ENCODE data around the gene HEG1. TPM values are rescaled to one million over a fixed set of nuclear protein-coding genes. Genes with fewer than 3 reads are reported as not detected.

The HEG1 gene
- total RNA-seq, 1 donor from 2014 or later = 104 TPM

DNA sequence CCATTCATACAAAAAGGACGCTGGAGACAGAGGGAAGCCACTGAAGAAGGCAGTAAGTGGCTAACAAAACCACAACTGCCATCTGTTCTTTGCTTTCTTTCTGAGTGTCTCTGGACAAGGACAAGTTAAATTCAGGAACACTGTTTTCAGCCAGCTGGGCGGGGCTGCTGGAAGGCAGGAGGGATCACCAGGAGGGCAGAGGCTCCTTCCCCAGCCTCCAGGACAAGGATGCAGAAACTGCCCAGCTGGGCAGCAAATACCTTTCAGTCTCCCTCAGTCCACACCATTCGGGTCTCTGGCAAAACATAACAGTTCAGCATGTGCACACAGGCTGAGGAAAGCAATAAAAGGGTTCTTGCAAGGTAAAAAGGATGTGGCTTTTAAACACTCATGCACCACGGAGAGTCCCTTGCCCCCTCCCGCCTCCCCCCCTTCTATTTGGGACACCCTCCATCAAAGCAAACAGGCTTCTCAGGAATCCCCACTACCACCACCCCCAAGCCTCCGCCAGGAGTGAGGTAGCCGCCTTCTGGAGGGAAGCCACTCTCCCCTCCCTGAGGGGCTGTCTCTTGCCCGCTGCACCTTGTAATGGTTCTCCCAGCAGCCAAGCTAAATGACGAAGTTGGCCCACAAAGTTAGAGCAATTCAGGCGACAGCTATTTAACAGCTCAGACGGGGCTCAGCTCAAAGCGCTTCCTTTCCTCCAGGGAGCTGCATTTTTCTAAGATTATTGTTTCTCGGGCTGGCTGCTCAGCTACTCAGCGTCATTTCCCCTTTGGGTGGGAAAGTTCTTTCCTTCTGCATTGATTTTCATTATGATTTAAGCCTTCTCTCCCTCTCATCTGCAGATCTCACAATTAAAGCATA is 3.8 kb downstream of the HEG1 start:
- DNase-seq (ENCODE audit: extremely low read depth, low read depth, low spot score) = no peak

DNA sequence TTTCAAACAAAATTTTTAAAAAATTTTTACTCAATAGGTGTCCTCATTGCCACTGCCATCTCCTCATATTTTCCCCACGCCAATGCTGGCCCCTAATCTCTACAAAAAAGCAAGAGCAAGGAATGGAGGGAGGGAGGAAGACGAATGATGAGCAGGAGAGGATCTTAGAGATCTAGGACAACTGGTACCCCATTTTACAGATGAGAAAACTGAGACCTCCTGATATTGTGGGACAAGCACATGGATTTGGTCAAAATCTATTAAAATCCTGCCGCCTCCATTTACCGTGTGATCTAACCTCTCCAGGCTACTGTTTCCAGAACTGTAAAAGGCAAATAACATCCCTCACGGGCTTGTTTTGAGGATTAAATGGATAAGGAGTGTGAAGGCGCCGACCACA is 4.6 kb downstream of the HEG1 start:
- no peak for DNase-seq (ENCODE audit: extremely low read depth, low read depth, low spot score)

DNA sequence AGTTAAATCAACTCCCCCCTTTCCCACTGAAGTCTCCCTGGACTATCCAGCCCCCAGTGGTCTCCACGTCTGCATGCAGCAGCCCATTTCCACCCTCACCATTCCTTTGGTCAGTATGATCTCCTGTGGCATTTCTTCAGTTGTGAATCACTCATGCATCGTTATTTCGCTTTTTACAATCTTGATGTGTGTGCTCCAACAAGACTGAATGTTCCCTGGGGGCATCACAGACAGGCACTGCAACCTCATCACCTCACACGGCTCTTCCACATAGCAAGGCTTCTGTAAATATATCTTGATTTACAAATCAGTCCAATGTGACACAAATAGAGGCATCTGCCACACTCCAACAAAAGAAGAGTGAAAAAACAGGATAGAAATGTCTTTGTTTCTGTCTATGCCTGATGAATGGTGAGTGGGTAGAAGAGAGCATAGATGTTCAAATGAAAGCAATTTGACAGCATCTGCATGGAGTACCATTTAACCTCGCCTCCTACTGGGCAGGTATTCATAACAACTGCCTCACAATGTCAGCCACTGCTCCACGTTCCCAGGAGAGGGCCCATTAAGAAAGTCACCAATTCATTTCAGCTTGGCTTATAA is 5.2 kb downstream of the HEG1 start:
- no peak for DNase-seq (ENCODE audit: extremely low read depth, low read depth, low spot score)

DNA sequence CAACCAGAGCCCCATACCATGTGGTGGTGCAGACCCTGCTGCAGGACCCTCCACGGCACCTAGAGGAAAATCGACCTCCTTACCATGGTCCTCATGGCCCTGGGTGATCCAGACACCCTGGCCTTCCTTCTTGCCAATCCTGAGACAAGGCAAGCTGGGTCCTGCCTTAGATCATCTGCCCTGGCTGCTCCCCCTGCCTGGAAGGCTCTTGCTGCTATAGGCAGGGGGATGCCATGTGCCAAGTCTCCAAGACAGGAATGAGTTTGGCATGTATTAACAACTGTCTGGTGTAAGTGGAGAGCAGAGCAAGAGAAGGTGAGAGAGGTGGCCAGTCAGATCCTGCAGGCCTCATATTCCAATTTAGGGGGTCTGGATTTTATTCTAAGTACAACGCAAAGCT is 7.5 kb downstream of the HEG1 start:
- no peak for DNase-seq (ENCODE audit: extremely low read depth, low read depth, low spot score)

DNA sequence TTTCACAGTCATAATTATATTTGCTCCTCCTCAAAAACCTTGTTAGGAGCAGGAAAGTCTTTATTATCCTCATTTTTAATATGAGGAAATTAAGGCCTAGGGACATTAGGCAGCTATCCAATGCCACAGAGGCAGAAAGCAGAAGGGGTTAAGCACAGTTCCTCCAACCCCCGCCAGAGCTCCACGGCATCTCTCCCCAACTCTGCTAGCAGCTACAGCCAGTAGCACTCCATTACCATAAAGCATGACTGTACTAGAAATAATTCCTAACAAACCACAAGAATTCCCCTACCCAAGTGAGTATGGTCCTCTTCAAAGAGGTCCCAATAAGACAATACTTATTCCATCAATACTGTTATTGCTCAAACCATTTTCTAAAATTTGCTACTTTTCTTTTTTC is 9.8 kb downstream of the HEG1 start:
- no peak for DNase-seq (ENCODE audit: extremely low read depth, low read depth, low spot score)

DNA sequence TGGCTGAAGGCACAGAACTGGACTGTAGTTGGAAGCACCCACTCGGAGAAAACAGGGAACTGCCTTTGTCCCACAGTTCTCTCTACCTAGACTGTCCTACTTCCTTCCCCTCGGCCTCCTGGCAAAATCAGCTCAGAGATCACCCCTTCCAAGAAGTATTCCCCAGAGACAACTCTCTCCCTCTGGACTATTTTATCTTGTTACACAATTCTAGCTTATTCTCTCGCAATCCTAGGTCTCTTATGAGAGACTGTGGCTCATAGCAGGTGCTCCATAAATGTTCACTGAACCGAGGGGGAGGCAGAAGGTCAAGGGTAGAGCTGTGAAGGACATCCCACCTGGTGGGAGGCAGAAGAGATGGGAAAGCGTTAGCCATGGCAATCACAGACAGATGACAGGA is 10.6 kb downstream of the HEG1 start:
- no peak for DNase-seq (ENCODE audit: extremely low read depth, low read depth, low spot score)

DNA sequence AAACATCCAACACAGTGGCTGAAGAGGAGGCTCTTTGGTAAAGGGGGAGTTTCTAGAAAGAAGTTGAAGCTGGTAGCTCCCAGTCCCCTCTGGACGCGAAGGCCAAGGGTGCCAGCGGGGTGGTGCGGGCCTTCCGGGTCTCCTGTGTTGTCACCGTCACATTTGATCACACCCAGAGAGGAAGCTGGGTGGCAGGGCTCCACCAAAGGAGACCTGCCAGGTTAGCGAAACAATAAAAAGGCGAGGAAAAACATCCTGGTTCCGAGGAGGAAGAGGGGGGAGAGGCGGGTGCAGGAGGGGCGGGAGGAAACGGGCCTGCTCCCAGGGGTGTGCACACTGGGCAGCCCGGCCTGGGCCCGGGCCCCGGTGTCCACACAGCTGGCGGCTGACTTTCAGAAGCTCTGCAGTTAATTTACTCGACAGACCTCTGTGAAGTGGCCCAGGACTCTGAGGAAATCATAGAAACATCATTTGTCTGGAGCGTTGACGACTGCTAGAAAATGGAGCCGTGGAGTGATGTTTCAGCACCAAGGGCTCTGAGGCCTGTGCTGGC is 12.1 kb downstream of the HEG1 start:
- no peak for DNase-seq (ENCODE audit: extremely low read depth, low read depth, low spot score)

DNA sequence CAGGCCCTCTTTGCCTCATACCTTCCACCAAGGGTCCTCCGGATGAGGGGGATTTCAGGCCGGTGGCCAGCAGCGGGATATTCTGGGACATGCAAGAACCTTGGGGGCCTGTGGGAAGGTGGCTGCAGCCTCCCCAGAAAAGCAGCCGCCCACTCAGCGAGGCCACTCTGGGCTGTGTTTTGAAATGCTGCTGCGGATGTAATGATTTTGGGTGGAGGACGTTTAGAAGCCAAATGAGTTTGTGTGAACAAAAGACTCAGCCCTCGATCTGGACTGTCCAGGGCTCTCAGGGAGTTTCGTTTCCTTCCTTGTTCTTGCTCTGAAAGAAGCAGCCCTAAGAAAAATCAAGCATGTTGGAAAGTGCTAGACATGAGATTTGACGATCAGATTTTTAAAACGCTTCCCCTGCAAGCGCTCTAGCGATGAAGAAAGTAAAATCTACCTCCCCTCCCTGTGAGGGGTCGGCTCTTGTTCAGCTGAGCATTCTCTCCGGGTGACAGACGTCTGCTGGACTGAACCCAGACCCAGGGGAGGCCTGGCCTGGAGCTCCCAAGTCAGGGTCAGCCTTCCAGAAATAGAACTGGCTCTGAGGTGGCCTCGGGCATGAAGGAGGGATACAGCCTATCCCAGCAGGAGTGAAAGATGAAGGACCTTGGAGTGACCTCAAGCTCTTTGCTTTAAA is 12.9 kb downstream of the HEG1 start:
- no peak for DNase-seq (ENCODE audit: extremely low read depth, low read depth, low spot score)

DNA sequence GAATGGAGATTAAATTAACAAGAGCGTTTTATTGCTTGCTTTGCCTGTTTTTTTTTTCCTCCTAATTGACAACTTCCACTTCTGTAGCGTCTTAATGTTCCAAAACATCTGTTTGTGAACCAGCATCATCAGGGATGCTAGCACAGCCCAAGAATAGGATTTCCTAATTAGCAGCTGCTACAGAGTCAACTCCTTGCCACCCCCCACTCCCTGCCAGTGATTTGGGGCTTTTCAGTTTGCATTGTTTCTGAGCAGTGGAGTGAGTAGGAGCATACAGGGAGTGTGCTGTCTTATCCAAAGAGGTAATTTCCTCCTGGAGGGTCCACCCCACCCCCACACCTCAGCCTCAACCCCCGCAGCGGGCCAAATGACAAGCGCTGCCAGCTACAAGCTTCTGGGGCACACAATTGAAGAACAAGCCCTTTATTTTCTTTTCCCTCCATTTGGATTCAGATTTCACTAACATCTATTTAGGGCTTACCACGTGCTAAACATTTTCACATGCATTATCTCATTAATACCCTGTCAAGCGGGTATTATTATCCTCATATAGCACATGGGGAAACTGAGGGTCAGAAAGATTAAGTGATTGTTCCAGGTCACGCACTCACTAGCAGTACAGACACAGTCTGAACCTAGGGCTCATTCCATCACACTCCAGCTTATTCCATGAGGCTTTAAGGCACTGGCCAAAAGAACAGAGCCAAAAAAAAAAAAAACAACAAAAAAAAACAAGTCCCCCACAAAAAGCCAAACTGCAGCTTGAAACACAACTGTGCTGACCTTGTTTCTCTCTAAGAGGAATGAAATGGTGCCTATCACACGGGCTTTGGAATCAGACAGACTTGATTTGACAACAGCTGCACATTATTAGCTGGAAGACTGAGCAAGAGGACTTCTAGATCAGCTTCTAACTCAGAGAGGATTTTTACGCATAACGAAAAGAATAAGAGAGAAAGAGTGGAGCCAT is 16.4 kb downstream of the HEG1 start:
- no peak for DNase-seq (ENCODE audit: extremely low read depth, low read depth, low spot score)

DNA sequence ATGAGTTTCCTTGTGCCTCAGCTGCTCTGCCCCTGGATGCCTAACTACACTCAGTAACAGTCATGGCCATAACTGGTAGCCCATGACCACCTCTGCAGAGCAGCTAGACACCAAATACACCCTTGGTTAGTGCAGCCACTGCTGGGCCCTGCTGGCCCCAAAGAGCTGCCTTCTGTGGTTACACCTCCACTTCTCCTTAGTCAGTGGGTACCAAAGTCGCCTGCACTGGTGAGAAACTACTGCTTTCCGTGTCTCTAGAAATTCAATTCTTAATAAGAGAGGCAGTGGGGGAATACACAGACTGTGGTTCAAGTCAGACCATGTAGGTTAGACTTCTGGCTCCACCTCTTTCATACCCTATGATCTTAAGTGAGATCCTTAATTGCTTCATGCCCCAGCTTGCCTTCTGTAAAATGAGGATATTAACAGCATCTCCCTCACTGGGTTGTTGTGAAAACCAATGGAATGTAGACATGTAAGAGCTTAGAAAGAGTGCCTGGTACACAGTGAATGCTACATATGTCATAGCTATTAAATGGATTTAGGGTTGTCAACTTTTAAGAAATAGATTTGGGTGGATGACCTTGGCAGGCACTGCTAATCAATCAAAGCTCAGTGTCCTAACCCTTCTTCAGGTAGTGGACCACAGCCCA is 18.2 kb downstream of the HEG1 start:
- no peak for DNase-seq (ENCODE audit: extremely low read depth, low read depth, low spot score)

DNA sequence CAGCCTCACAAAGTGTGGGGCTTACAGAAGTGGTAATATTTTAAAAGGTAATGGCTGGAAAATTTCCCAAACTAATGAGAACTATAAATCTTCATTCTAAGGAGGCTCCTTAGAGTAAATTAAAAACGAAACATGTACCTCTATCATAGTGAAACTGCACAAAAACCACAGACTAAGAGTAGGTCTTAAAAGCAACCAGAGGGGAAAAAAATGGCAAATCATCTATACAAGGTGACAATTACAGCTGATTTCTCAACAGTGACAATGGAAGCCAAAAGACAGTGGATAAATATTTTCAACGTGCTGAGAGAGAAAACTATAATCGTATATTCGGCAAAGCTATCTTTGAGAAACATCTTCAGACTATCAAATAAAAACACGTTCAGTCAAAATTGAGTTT is 20.6 kb downstream of the HEG1 start:
- no peak for DNase-seq (ENCODE audit: extremely low read depth, low read depth, low spot score)

DNA sequence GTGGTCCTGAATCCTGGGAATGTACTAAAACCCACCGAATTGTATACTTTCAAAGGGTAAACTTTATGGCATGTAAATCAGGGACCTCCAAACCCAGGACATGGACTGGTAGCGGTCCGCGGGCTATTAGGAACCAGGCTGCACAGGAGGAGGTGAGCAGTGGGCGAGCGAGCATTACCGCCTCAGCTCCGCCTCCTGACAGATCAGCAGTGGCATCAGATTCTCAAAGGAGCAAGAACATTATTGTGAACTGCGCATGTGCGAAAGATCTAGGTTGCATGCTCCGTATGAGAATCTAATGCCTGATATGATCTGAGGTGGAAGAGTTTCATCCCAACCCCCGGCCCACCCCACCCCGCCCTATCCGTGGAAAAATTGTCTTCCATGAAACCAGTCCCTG is 22.2 kb downstream of the HEG1 start:
- DNase-seq (ENCODE audit: extremely low read depth, low read depth, low spot score) = no peak

DNA sequence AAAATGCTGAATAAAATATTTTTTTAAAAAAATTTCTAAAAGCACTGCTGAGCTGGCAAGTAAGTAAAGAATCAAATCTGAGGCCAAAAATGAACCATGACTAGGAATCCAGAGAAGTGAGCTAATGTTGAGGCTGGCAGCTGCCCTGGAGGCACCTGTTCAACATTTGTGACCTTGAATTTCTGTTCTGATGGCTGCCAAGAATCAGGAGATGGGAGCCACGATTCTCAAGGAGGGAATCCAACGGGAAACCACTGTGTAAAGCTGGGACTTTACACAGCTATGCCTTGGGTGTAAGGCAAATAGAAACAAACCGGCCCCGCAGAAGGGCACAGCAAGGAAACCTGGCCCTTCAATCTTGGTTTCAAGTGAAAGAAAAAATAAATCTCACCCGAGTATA is 22.7 kb downstream of the HEG1 start:
- DNase-seq (ENCODE audit: extremely low read depth, low read depth, low spot score) = no peak

DNA sequence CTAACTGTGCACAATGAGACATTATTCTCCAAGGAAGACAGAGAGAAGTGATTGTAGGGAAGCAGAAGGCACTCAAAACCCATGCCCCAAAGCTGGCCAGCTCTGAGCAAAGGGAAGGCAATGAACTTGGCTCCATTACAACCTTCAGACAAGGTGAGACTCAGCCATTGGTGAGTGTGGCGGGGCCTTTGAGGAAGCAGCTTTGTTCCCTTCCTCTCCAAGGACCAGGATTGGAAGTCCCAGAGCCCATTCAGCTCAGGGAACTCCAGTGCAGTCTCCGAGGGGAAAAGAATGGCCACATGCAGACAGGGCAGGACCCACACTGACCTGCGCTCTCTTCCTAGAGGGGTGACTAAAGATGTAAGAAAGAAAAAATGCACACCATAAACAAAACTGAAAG is 23.1 kb downstream of the HEG1 start:
- no peak for DNase-seq (ENCODE audit: extremely low read depth, low read depth, low spot score)

DNA sequence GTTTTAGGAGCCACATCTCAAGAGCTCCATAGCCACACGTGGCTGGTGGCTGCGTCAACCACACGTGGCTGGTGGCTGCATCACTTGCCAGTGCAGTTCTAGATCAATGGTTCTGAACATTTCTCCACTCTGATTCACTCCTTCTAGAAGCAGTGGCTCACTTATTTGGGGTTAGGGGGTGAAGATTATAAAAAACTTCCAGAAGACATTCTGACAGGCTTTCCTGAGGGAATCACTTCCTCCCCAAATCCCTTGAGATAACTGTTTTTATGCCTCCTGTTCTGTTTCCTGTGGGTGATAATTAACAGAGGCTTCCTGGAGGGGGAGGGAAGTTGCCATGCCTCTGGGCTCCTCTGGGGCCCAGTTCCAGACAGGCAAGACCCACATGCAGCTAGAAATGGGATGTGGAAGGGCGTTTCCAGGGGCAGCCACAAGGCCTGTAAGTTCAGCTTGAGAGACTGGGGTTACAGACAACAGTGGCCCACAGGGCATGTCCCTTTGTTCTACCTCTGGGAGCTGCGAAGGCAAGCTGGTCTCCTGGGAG is 23.6 kb downstream of the HEG1 start:
- DNase-seq (ENCODE audit: extremely low read depth, low read depth, low spot score) = no peak

DNA sequence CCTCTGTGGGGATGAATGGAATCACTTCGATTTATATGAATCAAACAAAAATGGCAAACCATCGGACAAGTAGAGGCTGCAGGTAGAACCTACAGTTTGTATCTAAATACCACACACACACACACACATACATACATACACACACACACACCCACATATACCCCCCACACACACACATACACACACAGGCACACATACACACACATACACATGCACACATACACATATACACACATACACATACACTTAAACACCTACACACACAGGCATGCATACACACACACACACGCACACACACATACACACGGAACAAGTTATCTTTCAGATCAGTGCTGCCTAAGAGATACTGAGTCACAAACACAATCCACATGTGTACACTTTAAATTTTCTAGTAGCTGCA is 24.3 kb downstream of the HEG1 start:
- DNase-seq (ENCODE audit: extremely low read depth, low read depth, low spot score) = no peak

DNA sequence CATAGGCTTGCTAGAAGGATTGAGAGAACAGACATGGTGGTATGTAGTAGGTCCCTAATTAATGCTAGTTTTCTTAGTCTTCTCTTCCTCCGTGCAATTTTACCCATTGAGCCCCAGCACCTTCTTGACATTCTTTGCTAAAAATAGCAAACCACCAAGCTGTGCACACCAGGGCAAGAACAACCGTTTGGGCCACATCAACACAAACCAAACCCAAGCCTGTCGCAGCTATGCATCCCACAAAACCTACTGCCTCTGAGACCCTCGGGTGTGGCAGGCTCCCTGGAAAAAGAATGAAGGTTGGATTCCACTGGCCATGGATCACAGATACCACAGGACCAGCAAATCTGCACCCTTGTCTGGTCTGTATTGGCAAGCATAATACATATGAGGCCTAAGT is 27.1 kb downstream of the HEG1 start:
- DNase-seq (ENCODE audit: extremely low read depth, low read depth, low spot score) = no peak

DNA sequence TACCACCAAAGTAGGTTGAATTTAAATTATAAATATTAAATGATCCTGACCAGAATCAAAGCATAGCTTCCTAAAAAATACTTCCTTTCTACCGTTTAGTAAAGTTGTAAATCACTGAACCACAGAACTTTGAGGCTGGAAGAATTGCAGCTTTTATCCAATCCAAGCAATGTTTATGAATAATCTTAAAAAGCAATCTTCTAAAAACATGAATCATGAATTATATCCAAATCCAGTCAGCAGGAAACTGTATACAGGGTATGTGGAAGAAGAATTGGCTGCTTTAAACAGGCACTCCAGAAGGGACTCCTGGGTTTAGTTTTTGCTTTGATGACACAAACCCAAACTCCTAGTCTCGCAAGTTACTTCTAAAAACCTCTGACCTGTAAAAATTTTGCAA is 30.2 kb downstream of the HEG1 start:
- no peak for DNase-seq (ENCODE audit: extremely low read depth, low read depth, low spot score)

DNA sequence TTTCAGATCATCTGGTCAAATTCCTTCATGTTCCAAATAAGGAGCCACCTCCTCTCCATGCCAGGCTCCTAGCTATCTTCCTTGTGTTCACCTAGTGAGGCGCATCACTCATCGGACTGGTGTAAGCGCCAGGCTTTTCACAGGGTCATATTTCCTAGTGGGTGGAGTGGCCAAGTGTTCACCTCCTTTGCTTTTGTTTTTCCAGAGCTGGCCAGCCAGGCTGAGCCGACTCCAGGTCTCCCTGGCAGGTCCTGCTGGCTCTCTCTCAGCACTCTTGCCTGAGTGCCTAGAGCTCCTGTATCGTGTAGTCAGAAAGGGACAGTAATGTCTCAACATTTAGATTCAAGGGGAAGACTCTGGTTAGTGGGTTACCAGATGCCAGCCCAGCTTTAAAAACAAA is 31.0 kb downstream of the HEG1 start:
- no peak for DNase-seq (ENCODE audit: extremely low read depth, low read depth, low spot score)

Measured in glomerular endothelial cell (primary cell).